OCI-LY7 (cell line): ENCODE measurements around the gene IGF2. TPM values are rescaled to one million over a fixed set of nuclear protein-coding genes. Genes with fewer than 3 reads are reported as not detected.
"Not testable (repeated sequence)": the region's sequence is repeated elsewhere in the genome, so short reads cannot be mapped to it uniquely, and the experiment has no call there.

Source experiments
- BruUV-seq: library from RNA; stranded (reverse); fragments of 400-500 nt; replicated peaks from 2 replicates; lab custom pipeline; 2021; lab: Mats Ljungman, UMichigan
- CTCF ChIA-PET: fragments of 300-600 bp; sonication (Branson Sonifier 250); formaldehyde crosslinking; loops from one replicate; lab custom pipeline; 2022; ENCODE audit warnings: antibody characterized with exemption; ENCODE audit not compliant: unreplicated experiment; lab: Charles Lee
- POLR2A ChIA-PET: fragments of 300-600 bp; sonication (Branson Sonifier 250); formaldehyde crosslinking; loops from one replicate; lab custom pipeline; 2022; ENCODE audit warnings: antibody characterized with exemption; lab: Charles Lee
- DNase-seq: peaks from one replicate; pipeline ENCODE4 v3.0.0-alpha.2; 2015; ENCODE audit warnings: low spot score
- H2AFZ ChIP-seq: fragments of 200-600 bp; sonication (generic), shearing (Covaris generic); 2 replicates; pipeline ENCODE4 v1.6.1; 2014; ENCODE audit warnings: mild to moderate bottlenecking, antibody characterized with exemption, low read length, moderate library complexity
- H3K27ac ChIP-seq: fragments of 200-600 bp; sonication (generic); 2 replicates; pipeline ENCODE4 v1.5.1; 2014; ENCODE audit warnings: mixed run types, low read depth, mild to moderate bottlenecking, moderate library complexity, low read length, inconsistent platforms; ENCODE audit not compliant: poor library complexity, severe bottlenecking
- H3K36me3 ChIP-seq: fragments of 200-600 bp; sonication (generic); 2 replicates; pipeline ENCODE4 v1.6.1; 2014; ENCODE audit warnings: mild to moderate bottlenecking, antibody characterized with exemption, low read length, moderate library complexity, mixed read lengths; ENCODE audit not compliant: insufficient read depth
- H3K4me1 ChIP-seq: fragments of 200-600 bp; sonication (generic); 2 replicates; pipeline ENCODE4 v1.5.1; 2014; ENCODE audit warnings: mild to moderate bottlenecking, low read length; ENCODE audit not compliant: insufficient read depth, poor library complexity, severe bottlenecking
- H3K4me2 ChIP-seq: fragments of 200-600 bp; sonication (generic); 2 replicates; pipeline ENCODE4 v1.6.1; 2014; ENCODE audit warnings: mild to moderate bottlenecking, low read length
- H3K4me3 ChIP-seq: fragments of 200-600 bp; sonication (generic); 2 replicates; pipeline ENCODE4 v1.5.1; 2014; ENCODE audit warnings: mild to moderate bottlenecking, low read depth, low read length; ENCODE audit not compliant: poor library complexity, severe bottlenecking
- H3K79me2 ChIP-seq: fragments of 200-600 bp; sonication (generic); 2 replicates; pipeline ENCODE4 v1.6.1; 2016; ENCODE audit warnings: low read depth, mild to moderate bottlenecking, low read length, moderate library complexity, mixed read lengths; ENCODE audit not compliant: insufficient read depth
- H3K9me2 ChIP-seq: fragments of 200-600 bp; sonication (generic); 2 replicates; pipeline ENCODE4 v1.6.1; 2016; ENCODE audit warnings: mild to moderate bottlenecking, low read length, mixed read lengths; ENCODE audit not compliant: insufficient read depth
- H3K9me3 ChIP-seq: fragments of 200-600 bp; sonication (generic); 2 replicates; pipeline ENCODE4 v1.6.1; 2014; ENCODE audit warnings: mild to moderate bottlenecking, mixed run types, low read length, mixed read lengths
- H4K20me1 ChIP-seq: fragments of 200-600 bp; sonication (generic); 2 replicates; pipeline ENCODE4 v1.6.1; 2014; ENCODE audit warnings: mild to moderate bottlenecking, antibody characterized with exemption, low read length, moderate library complexity, mixed read lengths; ENCODE audit not compliant: insufficient read depth
- CTCF ChIP-seq: fragments of 200-600 bp; sonication (generic); conservative IDR thresholded peaks from 2 replicates; pipeline ENCODE4 v1.5.1; 2014; ENCODE audit warnings: mild to moderate bottlenecking, antibody characterized with exemption, low read length, moderate library complexity, mixed read lengths
- EZH2phosphoT487 ChIP-seq: fragments of 200-600 bp; sonication (generic); IDR thresholded peaks from 2 replicates; pipeline ENCODE4 v1.6.1; 2018; ENCODE audit warnings: low read depth, borderline replicate concordance, mild to moderate bottlenecking, mixed run types, antibody characterized with exemption, low read length, moderate library complexity, mixed read lengths
- intact Hi-C: fragments of 100-400 bp; cut with micrococcal nuclease; formaldehyde crosslinking; loops from one replicate; pipeline ENCODE4 v1.10.0; 2022; ENCODE audit not compliant: unreplicated experiment
- total RNA-seq, 2 experiments: library from RNA; depleted of rRNA in 1 of 2; stranded (reverse); fragments of >200 nt in 1 of 2; shearing (Covaris generic) in 1 of 2; gene quantifications; 2 replicates each; pipeline ENCODE4 v1.2.3, GENCODE V29; 2014 to 2022

IGF2 gene
- total RNA-seq, 2 experiments from 2014 or later = not detected

- TF ChIP-seq EZH2phosphoT487 = no peak
- no peak for TF ChIP-seq CTCF
- Histone ChIP-seq H3K9me2 (no peaks in the 10 kb centered on the region), H3K4me1 (no peaks in the 10 kb centered on the region), H4K20me1 (no peaks in the 10 kb centered on the region), H3K36me3 (no peaks in the 10 kb centered on the region), H3K27ac (no peak overlapping the region), H3K4me3 (no peak overlapping the region), H3K79me2 (no peaks in the 10 kb centered on the region), H2AFZ (no peak overlapping the region), H3K4me2 (no peak overlapping the region), H3K9me3 (no peaks in the 10 kb centered on the region)
- intact Hi-C loops = no loop called here
- CTCF ChIA-PET = no interaction called here
- DNase-seq = no peak
- POLR2A ChIA-PET = no interaction called here
- BruUV-seq = no TSS peak
These were observed 11.6 kb downstream of the IGF2 start for GRCh38 chr11:2127482-2128129.

- DNase-seq = no peak
- Histone ChIP-seq H3K4me3 (no peak overlapping the region), H2AFZ (no peak overlapping the region), H3K27ac (no peak overlapping the region), H4K20me1 (no peaks in the 10 kb centered on the region), H3K9me3 (no peaks in the 10 kb centered on the region), H3K36me3 (no peaks in the 10 kb centered on the region), H3K4me2 (no peak overlapping the region), H3K9me2 (no peaks in the 10 kb centered on the region), H3K79me2 (no peaks in the 10 kb centered on the region), H3K4me1 (no peaks in the 10 kb centered on the region)
- BruUV-seq = no TSS peak
- no peak for TF ChIP-seq EZH2phosphoT487
- no peak for TF ChIP-seq CTCF
- CTCF ChIA-PET = no interaction called here
- intact Hi-C loops = no loop called here
- POLR2A ChIA-PET = no interaction called here
These were observed 12.6 kb downstream of the IGF2 start for GRCh38 chr11:2126520-2127085.

- BruUV-seq, H3K79me2 ChIP-seq, H2AFZ ChIP-seq, intact Hi-C loops, DNase-seq, H3K9me2 ChIP-seq, H3K4me1 ChIP-seq, H3K27ac ChIP-seq, H3K36me3 ChIP-seq, H3K4me2 ChIP-seq, H4K20me1 ChIP-seq, H3K4me3 ChIP-seq, POLR2A ChIA-PET, CTCF ChIA-PET, H3K9me3 ChIP-seq: not testable (repeated sequence)
These were observed 14.3 kb downstream of the IGF2 start for GRCh38 chr11:2124736-2125484.
